SK-N-SH (cell line): ENCODE results near the gene MYMX. TPM values are rescaled to one million over a fixed set of nuclear protein-coding genes. Genes with fewer than 3 reads are reported as not detected.

Source experiments
- CTCF ChIA-PET: fragments of 300-600, 350-600 bp; formaldehyde crosslinking; extraction: SDS; loops from one replicate; lab custom pipeline; 2021; lab: Yijun Ruan, JAX
- POLR2A ChIA-PET: fragments of 350-600 bp; sonication (Branson Sonifier 250); formaldehyde crosslinking; extraction: SDS; loops from one replicate; lab custom pipeline; 2020; ENCODE audit warnings: antibody characterized with exemption, inconsistent platforms; lab: Yijun Ruan, JAX
- DNase-seq: peaks from one replicate; pipeline ENCODE4 v3.0.0; 2012
- H2AFZ ChIP-seq: fragments of 200-600 bp; sonication (generic); 2 replicates; pipeline ENCODE4 v1.8.1; 2016; ENCODE audit warnings: antibody characterized with exemption, mild to moderate bottlenecking, low read depth
- H3F3A ChIP-seq: fragments of 200-600 bp; sonication (generic); replicated peaks from 2 replicates; pipeline ENCODE3; 2016; ENCODE audit warnings: antibody characterized with exemption, mild to moderate bottlenecking; ENCODE audit not compliant: insufficient read depth
- H3K27ac ChIP-seq, 2 experiments: fragments of 200-500 bp in 1 of 2; fragments of 200-600 bp in 1 of 2; sonication (Bioruptor generic) in 1 of 2; sonication (generic), shearing (Covaris generic) in 1 of 2; 2 replicates each; pipeline versions ENCODE4 v1.5.1 to v1.6.1; 2014 to 2016; ENCODE audit warnings: low read depth in 2 of 2, inconsistent platforms in 1 of 2, low read length in 1 of 2, mild to moderate bottlenecking in 1 of 2, mixed read lengths in 1 of 2
- H3K27me3 ChIP-seq: fragments of 200-600 bp; sonication (generic), shearing (Covaris generic); 2 replicates; pipeline ENCODE4 v1.6.1; 2016; ENCODE audit warnings: mixed run types; ENCODE audit not compliant: insufficient read depth
- H3K36me3 ChIP-seq, 2 experiments: fragments of 200-500 bp in 1 of 2; fragments of 200-600 bp in 1 of 2; sonication (Bioruptor generic) in 1 of 2; sonication (generic) in 1 of 2; replicated peaks in 1 of 2; 2 replicates each; pipeline versions ENCODE3 to v1.5.1; 2014 to 2016; ENCODE audit warnings: low read length in 1 of 2, mild to moderate bottlenecking in 1 of 2; ENCODE audit not compliant: insufficient read depth in 2 of 2, control insufficient read depth in 1 of 2
- H3K4me1 ChIP-seq, 2 experiments: fragments of 200-500 bp in 1 of 2; fragments of 200-600 bp in 1 of 2; sonication (Bioruptor generic) in 1 of 2; sonication (generic), shearing (Covaris generic) in 1 of 2; 2 replicates each; pipeline versions ENCODE4 v1.5.1 to v1.6.1; 2014 to 2016; ENCODE audit warnings: low read depth in 1 of 2, low read length in 1 of 2, mixed run types in 1 of 2; ENCODE audit not compliant: insufficient read depth in 2 of 2, control insufficient read depth in 1 of 2
- H3K4me2 ChIP-seq: fragments of 200-600 bp; sonication (generic), shearing (Covaris generic); 2 replicates; pipeline ENCODE4 v1.6.1; 2017; ENCODE audit warnings: mixed run types
- H3K4me3 ChIP-seq, 2 experiments: fragments of 200-500 bp in 1 of 2; fragments of 200-600 bp in 1 of 2; sonication (Bioruptor generic) in 1 of 2; sonication (generic), shearing (Covaris generic) in 1 of 2; 2 replicates each; pipeline versions ENCODE4 v1.5.1 to v1.8.1; 2014 to 2016; ENCODE audit warnings: low read depth in 2 of 2, inconsistent platforms in 1 of 2, low read length in 1 of 2, mild to moderate bottlenecking in 1 of 2, mixed read lengths in 1 of 2, moderate library complexity in 1 of 2
- H3K79me2 ChIP-seq: fragments of 200-600 bp; sonication (generic); 2 replicates; pipeline ENCODE4 v1.8.1; 2017; ENCODE audit warnings: mild to moderate bottlenecking; ENCODE audit not compliant: insufficient read depth
- H3K9ac ChIP-seq: fragments of 200-600 bp; sonication (generic); 2 replicates; pipeline ENCODE4 v1.6.1; 2017; ENCODE audit warnings: mixed run types
- H3K9me2 ChIP-seq: fragments of 200-600 bp; sonication (generic); 2 replicates; pipeline ENCODE4 v1.6.1; 2017; ENCODE audit warnings: mixed run types
- H3K9me3 ChIP-seq: fragments of 200-600 bp; sonication (generic); 2 replicates; pipeline ENCODE4 v1.6.1; 2017; ENCODE audit warnings: mixed run types, mild to moderate bottlenecking, moderate library complexity
- H4K20me1 ChIP-seq: fragments of 200-600 bp; sonication (generic); 2 replicates; pipeline ENCODE4 v1.6.1; 2017; ENCODE audit warnings: mild to moderate bottlenecking, mixed run types; ENCODE audit not compliant: insufficient read depth
- CHD2 ChIP-seq: fragments of 150-350 bp; IDR thresholded peaks from 2 replicates; pipeline ENCODE4 v1.6.1; 2018; ENCODE audit warnings: low read length; ENCODE audit not compliant: partially characterized antibody
- EP300 ChIP-seq, 2 experiments: IDR thresholded peaks; 2 replicates each; pipeline versions ENCODE4 v1.4.0 to v1.6.1; 2012; ENCODE audit warnings: borderline replicate concordance in 1 of 2, low read depth in 1 of 2, low read length in 1 of 2
- EZH2phosphoT487 ChIP-seq: fragments of 200-600 bp; sonication (generic); IDR thresholded peaks from 2 replicates; pipeline ENCODE4 v1.6.1; 2017; ENCODE audit warnings: low read depth, mixed run types, mild to moderate bottlenecking, antibody characterized with exemption, moderate library complexity, borderline replicate concordance
- FOXM1 ChIP-seq: IDR thresholded peaks from 2 replicates; pipeline ENCODE4 v1.4.0; 2012; ENCODE audit warnings: low read depth, mild to moderate bottlenecking
- GABPA ChIP-seq: IDR thresholded peaks from 2 replicates; pipeline ENCODE4 v1.4.0; 2012; ENCODE audit warnings: low read depth, mild to moderate bottlenecking
- MEF2A ChIP-seq: IDR thresholded peaks from 2 replicates; pipeline ENCODE4 v1.4.0; 2012; ENCODE audit warnings: low read depth, borderline replicate concordance
- MXI1 ChIP-seq: IDR thresholded peaks from 2 replicates; pipeline ENCODE4 v1.6.1; 2012; ENCODE audit warnings: mild to moderate bottlenecking, low read depth, low read length, improper control_type of control experiment
- NFIC ChIP-seq: IDR thresholded peaks from 2 replicates; pipeline ENCODE4 v1.4.0; 2012; ENCODE audit warnings: borderline replicate concordance
- POLR2AphosphoS5 ChIP-seq: IDR thresholded peaks from 2 replicates; pipeline ENCODE4 v1.6.1; 2012; ENCODE audit warnings: low read depth, low read length
- RAD21 ChIP-seq: IDR thresholded peaks from 2 replicates; pipeline ENCODE4 v1.6.1; 2012; ENCODE audit warnings: mild to moderate bottlenecking, low read length
- RFX5 ChIP-seq: IDR thresholded peaks from 2 replicates; pipeline ENCODE4 v1.6.1; 2012; ENCODE audit warnings: mild to moderate bottlenecking, improper control_type of control experiment, low read length
- RXRA ChIP-seq: IDR thresholded peaks from 2 replicates; pipeline ENCODE4 v1.4.0; 2012; ENCODE audit warnings: low read depth, mild to moderate bottlenecking, borderline replicate concordance
- SIN3A ChIP-seq: IDR thresholded peaks from 2 replicates; pipeline ENCODE4 v1.6.1; 2012; ENCODE audit warnings: low read depth, mild to moderate bottlenecking, low read length, moderate library complexity, borderline replicate concordance
- SMC3 ChIP-seq: IDR thresholded peaks from 2 replicates; pipeline ENCODE4 v1.6.1; 2012; ENCODE audit warnings: low read depth, low read length, improper control_type of control experiment
- TAF1 ChIP-seq: IDR thresholded peaks from 2 replicates; pipeline ENCODE4 v1.6.1; 2012; ENCODE audit warnings: low read depth, mild to moderate bottlenecking, low read length, moderate library complexity, borderline replicate concordance
- TCF12 ChIP-seq: IDR thresholded peaks from 2 replicates; pipeline ENCODE4 v1.4.0; 2012
- WGBS: methylation state at CpG from one replicate; pipeline ENCODE4 v1.1.6; 2017; ENCODE audit warnings: low lambda C conversion rate; 5-methylcytosine and 5-hydroxymethylcytosine counted together
- polyA plus RNA-seq, 3 experiments: library from polyadenylated mRNA; depleted of rRNA; stranded (reverse); fragments of >200 nt; gene quantifications; 2 replicates each; pipeline ENCODE4 v1.2.3, GENCODE V29; 2012
- TF ChIP-seq, protein P1 (sequence below): IDR thresholded peaks from 2 replicates; pipeline ENCODE4; 2012
- TF ChIP-seq, protein P2 (sequence below): IDR thresholded peaks from 2 replicates; pipeline ENCODE4 v1.4.0; 2012; ENCODE audit warnings: low read depth

The MYMX gene
- polyA plus RNA-seq, 1 of the 3 experiments (the other 2 are of a cell fraction) = not detected

DNA sequence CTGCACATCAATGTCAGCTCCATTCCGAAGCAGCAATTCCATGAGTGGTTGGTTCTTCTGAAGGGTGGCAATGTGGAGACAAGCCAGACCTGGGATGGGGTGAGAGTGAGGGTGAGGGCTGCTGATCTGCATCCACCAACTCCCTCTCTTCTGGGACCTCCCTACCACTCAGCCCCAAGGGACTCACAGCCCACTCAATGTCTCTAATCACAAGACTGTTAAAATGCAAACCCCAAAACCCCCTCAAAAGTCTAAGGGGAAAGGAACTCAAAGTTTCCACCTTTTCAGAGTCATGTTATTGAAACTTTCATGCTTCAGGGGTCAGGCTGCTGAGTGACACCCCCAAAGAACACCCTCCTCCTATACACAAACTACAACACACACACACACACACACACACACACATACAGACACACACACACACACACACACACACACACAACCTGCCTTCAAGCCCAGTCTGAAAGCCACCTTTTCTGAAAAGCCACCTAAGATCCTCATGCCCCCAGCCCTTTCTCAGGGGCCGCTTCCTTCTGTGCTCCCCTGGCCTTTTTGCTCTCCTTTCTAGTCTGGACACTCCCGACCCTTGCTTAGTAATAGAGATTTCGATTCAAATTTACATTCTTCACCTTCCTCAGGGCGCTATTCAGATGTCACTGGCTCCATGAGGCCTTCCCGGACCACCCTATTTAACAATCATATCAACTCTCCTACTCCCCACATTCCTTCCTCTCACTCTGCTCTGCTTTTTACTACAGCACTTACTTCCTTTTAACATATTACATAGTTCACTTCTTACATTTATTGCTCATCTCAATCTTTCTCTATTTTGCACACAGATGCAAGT is 43.9 kb downstream of the MYMX start:
- Histone ChIP-seq H4K20me1 (peaks cover 10% of the 10 kb centered on the region), H3K36me3 (peaks cover 0 to 12% of the 10 kb centered on the region in 2 experiments), H3K79me2 (peaks cover 36% of the 10 kb centered on the region)
- POLR2A ChIA-PET = no interaction called here
- TF ChIP-seq, protein P1, sequence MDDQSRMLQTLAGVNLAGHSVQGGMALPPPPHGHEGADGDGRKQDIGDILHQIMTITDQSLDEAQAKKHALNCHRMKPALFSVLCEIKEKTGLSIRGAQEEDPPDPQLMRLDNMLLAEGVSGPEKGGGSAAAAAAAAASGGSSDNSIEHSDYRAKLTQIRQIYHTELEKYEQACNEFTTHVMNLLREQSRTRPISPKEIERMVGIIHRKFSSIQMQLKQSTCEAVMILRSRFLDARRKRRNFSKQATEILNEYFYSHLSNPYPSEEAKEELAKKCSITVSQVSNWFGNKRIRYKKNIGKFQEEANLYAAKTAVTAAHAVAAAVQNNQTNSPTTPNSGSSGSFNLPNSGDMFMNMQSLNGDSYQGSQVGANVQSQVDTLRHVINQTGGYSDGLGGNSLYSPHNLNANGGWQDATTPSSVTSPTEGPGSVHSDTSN = no peak
- TF ChIP-seq EP300 (IDR thresholded peaks at IDR 0.05; ENCODE audit: borderline replicate concordance in 1 of 2, low read depth in 1 of 2, low read length in 1 of 2) (no peak), CHD2 (no peak), FOXM1 (no peak), SMC3 (no peak), GABPA (no peak), TCF12 (no peak), TAF1 (no peak), MXI1 (no peak), RXRA (no peak), POLR2AphosphoS5 (no peak), NFIC (no peak), MEF2A (no peak), EZH2phosphoT487 (no peak), RAD21 (no peak), RFX5 (no peak), SIN3A (no peak)
- TF ChIP-seq, protein P2, sequence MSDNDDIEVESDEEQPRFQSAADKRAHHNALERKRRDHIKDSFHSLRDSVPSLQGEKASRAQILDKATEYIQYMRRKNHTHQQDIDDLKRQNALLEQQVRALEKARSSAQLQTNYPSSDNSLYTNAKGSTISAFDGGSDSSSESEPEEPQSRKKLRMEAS = no peak
- TF ChIP-seq, all 33 proteins: peak for 0
- no peak overlapping the region for H2AFZ ChIP-seq
- no peak overlapping the region for H3K9ac ChIP-seq
- H3K27ac ChIP-seq = no peak overlapping the region
- DNase-seq = no peak
- H3K27me3 ChIP-seq = no peaks in the 10 kb centered on the region
- H3K4me2 ChIP-seq = no peak overlapping the region
- peaks cover 13 to 42% of the 10 kb centered on the region in 2 experiments; a peak in 2 of 4 replicates for H3K4me1 ChIP-seq
- 90% methylated on average over 6 of the region's 6 CpGs for WGBS
- H3F3A ChIP-seq = peaks cover 10% of the 10 kb centered on the region
- H3K9me3 ChIP-seq = no peaks in the 10 kb centered on the region
- CTCF ChIA-PET = interaction anchor here (1.0 to 1.3 kb wide), 4 partner anchors 7 to 88 kb away, joined by 3 to 4 read pairs (median 4); no protein-coding TSS in a partner anchor
- no peaks in the 10 kb centered on the region for H3K9me2 ChIP-seq
- H3K4me3 ChIP-seq = no peak overlapping the region
